Measurements from ENCODE around the gene MTMR3. TPM values are rescaled to one million over a fixed set of nuclear protein-coding genes. Genes with fewer than 3 reads are reported as not detected.

The MTMR3 gene
- total RNA-seq, 1 donor from 2014 or later, result 41.2 TPM

- Mint-ChIP-seq H3K36me3 (ENCODE audit: unreplicated experiment) (peaks cover 1% of the 10 kb centered on the region), H3K4me3 (ENCODE audit: unreplicated experiment) (no peak overlapping the region), H3K4me1 (ENCODE audit: unreplicated experiment) (peaks cover 11% of the 10 kb centered on the region), H3K9me3 (ENCODE audit: unreplicated experiment) (no peaks in the 10 kb centered on the region), H3K27ac (ENCODE audit: unreplicated experiment) (no peak overlapping the region), H3K27me3 (ENCODE audit: unreplicated experiment) (no peaks in the 10 kb centered on the region)
- no peak for DNase-seq (ENCODE audit: extremely low spot score, unreplicated experiment)
- TF ChIP-seq CTCF (IDR thresholded peaks at IDR 0.05), result no peak
Observed at GRCh38 chr22:29886596-29886995, 3.6 kb downstream of the MTMR3 start.

- H3K27ac Mint-ChIP-seq (ENCODE audit: unreplicated experiment), result no peak overlapping the region
- DNase-seq (ENCODE audit: extremely low spot score, unreplicated experiment), result no peak
- H3K27me3 Mint-ChIP-seq (ENCODE audit: unreplicated experiment), result no peaks in the 10 kb centered on the region
- H3K4me3 Mint-ChIP-seq (ENCODE audit: unreplicated experiment), result no peak overlapping the region
- H3K9me3 Mint-ChIP-seq (ENCODE audit: unreplicated experiment), result no peaks in the 10 kb centered on the region
- H3K4me1 Mint-ChIP-seq (ENCODE audit: unreplicated experiment), result peaks cover 11% of the 10 kb centered on the region
- peaks cover 1% of the 10 kb centered on the region for H3K36me3 Mint-ChIP-seq (ENCODE audit: unreplicated experiment)
- no peak for TF ChIP-seq CTCF (IDR thresholded peaks at IDR 0.05)
Observed at GRCh38 chr22:29887358-29887757, 4.4 kb downstream of the MTMR3 start.

GRCh38 chr22:29890760-29891159, 7.8 kb downstream of the MTMR3 start:
- Mint-ChIP-seq H3K36me3 (ENCODE audit: unreplicated experiment) (no peaks in the 10 kb centered on the region), H3K4me3 (ENCODE audit: unreplicated experiment) (no peak overlapping the region), H3K9me3 (ENCODE audit: unreplicated experiment) (no peaks in the 10 kb centered on the region), H3K27me3 (ENCODE audit: unreplicated experiment) (no peaks in the 10 kb centered on the region), H3K4me1 (ENCODE audit: unreplicated experiment) (no peaks in the 10 kb centered on the region), H3K27ac (ENCODE audit: unreplicated experiment) (no peak overlapping the region)
- DNase-seq (ENCODE audit: extremely low spot score, unreplicated experiment), result no peak
- TF ChIP-seq CTCF (IDR thresholded peaks at IDR 0.05), result no peak

GRCh38 chr22:29892315-29893156, 9.6 kb downstream of the MTMR3 start:
- no peak for TF ChIP-seq CTCF (IDR thresholded peaks at IDR 0.05)
- Mint-ChIP-seq H3K27ac (ENCODE audit: unreplicated experiment) (no peak overlapping the region), H3K36me3 (ENCODE audit: unreplicated experiment) (no peaks in the 10 kb centered on the region), H3K9me3 (ENCODE audit: unreplicated experiment) (no peaks in the 10 kb centered on the region), H3K4me1 (ENCODE audit: unreplicated experiment) (no peaks in the 10 kb centered on the region), H3K4me3 (ENCODE audit: unreplicated experiment) (no peak overlapping the region), H3K27me3 (ENCODE audit: unreplicated experiment) (no peaks in the 10 kb centered on the region)
- no peak for DNase-seq (ENCODE audit: extremely low spot score, unreplicated experiment)

- DNase-seq (ENCODE audit: extremely low spot score, unreplicated experiment), result no peak
- Mint-ChIP-seq H3K4me1 (ENCODE audit: unreplicated experiment) (peaks cover 10% of the 10 kb centered on the region), H3K27me3 (ENCODE audit: unreplicated experiment) (no peaks in the 10 kb centered on the region), H3K9me3 (ENCODE audit: unreplicated experiment) (no peaks in the 10 kb centered on the region), H3K36me3 (ENCODE audit: unreplicated experiment) (no peaks in the 10 kb centered on the region), H3K4me3 (ENCODE audit: unreplicated experiment) (no peak overlapping the region), H3K27ac (ENCODE audit: unreplicated experiment) (no peak overlapping the region)
- no peak for TF ChIP-seq CTCF (IDR thresholded peaks at IDR 0.05)
Observed at GRCh38 chr22:29901354-29901753, 18.4 kb downstream of the MTMR3 start.
